ENCODE data around the gene ABCF2. TPM values are rescaled to one million over a fixed set of nuclear protein-coding genes. Genes with fewer than 3 reads are reported as not detected.
A peak's percentile ranks its signal among the peaks of the same experiment; 100 is the strongest.

Gene ABCF2
- total RNA-seq, 1 experiment from 2014 or later, result 55.5 TPM

DNA sequence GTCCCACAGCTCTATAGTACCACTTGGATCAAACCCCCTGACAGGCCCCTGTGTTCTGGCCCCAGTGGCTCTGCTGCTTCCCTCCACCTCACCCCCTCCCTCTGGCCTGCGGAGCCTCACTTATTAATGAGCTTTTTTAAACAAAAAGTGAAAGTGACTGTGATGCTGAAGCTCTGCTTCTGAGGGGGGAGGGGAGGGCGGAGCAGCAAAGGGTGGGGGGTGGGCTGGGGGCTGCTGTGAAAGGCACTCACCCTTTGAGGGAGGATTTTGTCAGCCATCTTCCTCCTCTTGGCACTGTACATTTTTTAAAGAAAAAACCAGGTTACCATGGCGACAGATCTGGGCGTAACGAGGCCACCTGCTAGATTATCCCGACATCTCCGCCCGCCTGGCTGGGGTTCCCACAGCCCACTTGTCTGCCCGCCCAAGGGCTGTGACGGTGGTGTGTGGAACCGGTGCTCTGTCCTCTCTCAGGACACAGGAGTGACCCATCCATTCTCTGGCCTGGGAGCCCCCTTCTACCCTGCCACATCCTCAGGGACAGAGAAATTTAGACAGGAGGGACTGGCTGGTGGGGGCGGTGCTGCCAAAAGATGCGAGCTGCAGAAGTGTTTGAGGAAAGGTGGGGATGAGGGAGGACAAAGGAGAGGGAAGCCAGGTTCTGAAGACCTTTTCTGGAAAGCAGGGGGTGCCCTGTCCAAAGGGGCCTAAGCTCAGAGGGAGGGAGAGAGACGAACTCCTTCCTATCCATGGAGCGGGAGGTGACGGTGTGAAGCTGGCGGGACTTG lies 16.6 kb upstream of the ABCF2 start:
- BruUV-seq (replicated peaks), result no TSS peak
- Histone ChIP-seq H3K9me3 (ENCODE audit: low read length) (no peaks in the 10 kb centered on the region), H3K4me2 (ENCODE audit: low read length) (peak overlapping the region; percentile 31; the same call in 1 of the 2 replicates), H3K4me1 (ENCODE audit: insufficient read depth, low read length) (peaks cover 4% of the 10 kb centered on the region; the same call in 1 of the 2 replicates), H3K4me3 (ENCODE audit: low read length) (no peak overlapping the region), H2AFZ (ENCODE audit: low read length) (no peak overlapping the region), H3F3A (ENCODE audit: low read length, unreplicated experiment) (no peaks in the 10 kb centered on the region), H3K79me2 (ENCODE audit: low read length) (no peaks in the 10 kb centered on the region), H3K9me2 (replicated peaks; ENCODE audit: low read length) (no peaks in the 10 kb centered on the region), H3K9ac (ENCODE audit: low read length) (no peak overlapping the region), H3K36me3 (ENCODE audit: low read depth, low read length) (no peaks in the 10 kb centered on the region), H4K20me1 (ENCODE audit: low read length) (no peaks in the 10 kb centered on the region), H3K27ac (ENCODE audit: low read length) (no peak overlapping the region), H3K27me3 (ENCODE audit: low read length) (no peaks in the 10 kb centered on the region)
- TF ChIP-seq, protein P1, sequence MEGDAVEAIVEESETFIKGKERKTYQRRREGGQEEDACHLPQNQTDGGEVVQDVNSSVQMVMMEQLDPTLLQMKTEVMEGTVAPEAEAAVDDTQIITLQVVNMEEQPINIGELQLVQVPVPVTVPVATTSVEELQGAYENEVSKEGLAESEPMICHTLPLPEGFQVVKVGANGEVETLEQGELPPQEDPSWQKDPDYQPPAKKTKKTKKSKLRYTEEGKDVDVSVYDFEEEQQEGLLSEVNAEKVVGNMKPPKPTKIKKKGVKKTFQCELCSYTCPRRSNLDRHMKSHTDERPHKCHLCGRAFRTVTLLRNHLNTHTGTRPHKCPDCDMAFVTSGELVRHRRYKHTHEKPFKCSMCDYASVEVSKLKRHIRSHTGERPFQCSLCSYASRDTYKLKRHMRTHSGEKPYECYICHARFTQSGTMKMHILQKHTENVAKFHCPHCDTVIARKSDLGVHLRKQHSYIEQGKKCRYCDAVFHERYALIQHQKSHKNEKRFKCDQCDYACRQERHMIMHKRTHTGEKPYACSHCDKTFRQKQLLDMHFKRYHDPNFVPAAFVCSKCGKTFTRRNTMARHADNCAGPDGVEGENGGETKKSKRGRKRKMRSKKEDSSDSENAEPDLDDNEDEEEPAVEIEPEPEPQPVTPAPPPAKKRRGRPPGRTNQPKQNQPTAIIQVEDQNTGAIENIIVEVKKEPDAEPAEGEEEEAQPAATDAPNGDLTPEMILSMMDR (conservative IDR thresholded peaks at IDR 0.05; ENCODE audit: low read depth, low read length), result no peak
- TF ChIP-seq EZH2 (IDR thresholded peaks at IDR 0.05; ENCODE audit: low read length, unreplicated experiment) (no peak), EZH2phosphoT487 (IDR thresholded peaks at IDR 0.05; ENCODE audit: borderline replicate concordance, low read length) (no peak)
- DNase-seq (no peak), ATAC-seq (no peak)
- POLR2A ChIA-PET (ENCODE audit: unreplicated experiment), result no interaction called here
- intact Hi-C loops (cut with micrococcal nuclease), result no loop called here
- CTCF ChIA-PET, result interaction anchor here (0.6 to 0.8 kb wide), 3 partner anchors 15 to 67 kb away, joined by 4 to 10 read pairs (median 4); partner anchors contain the start of gene ABCF2

DNA sequence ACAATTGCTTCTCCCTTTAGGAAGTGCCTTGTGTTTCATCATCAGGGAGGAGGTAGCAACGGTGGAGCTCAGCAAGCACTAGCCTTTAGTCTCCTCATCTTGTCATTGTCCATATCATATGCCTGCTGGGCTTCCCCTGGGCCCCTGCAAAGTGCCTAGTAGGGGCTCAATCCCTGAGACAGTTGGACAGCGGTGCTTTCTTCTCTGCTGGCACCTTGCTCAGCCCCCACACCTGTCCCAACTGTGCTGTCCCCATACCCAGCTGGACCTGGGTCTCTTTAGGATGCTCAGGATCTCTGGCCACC lies 16.0 kb upstream of the ABCF2 start:
- TF ChIP-seq EZH2phosphoT487 (IDR thresholded peaks at IDR 0.05; ENCODE audit: borderline replicate concordance, low read length) (no peak), EZH2 (IDR thresholded peaks at IDR 0.05; ENCODE audit: low read length, unreplicated experiment) (no peak)
- TF ChIP-seq, protein P1 (conservative IDR thresholded peaks at IDR 0.05; ENCODE audit: low read depth, low read length), result no peak
- H4K20me1 ChIP-seq (ENCODE audit: low read length), result no peaks in the 10 kb centered on the region
- H3K9ac ChIP-seq (ENCODE audit: low read length), result no peak overlapping the region
- H3K4me2 ChIP-seq (ENCODE audit: low read length), result peak overlapping the region; percentile 31; the same call in 1 of the 2 replicates
- H3K79me2 ChIP-seq (ENCODE audit: low read length), result no peaks in the 10 kb centered on the region
- H3K9me2 ChIP-seq (replicated peaks; ENCODE audit: low read length), result no peaks in the 10 kb centered on the region
- H3K27me3 ChIP-seq (ENCODE audit: low read length), result no peaks in the 10 kb centered on the region
- H3K27ac ChIP-seq (ENCODE audit: low read length), result no peak overlapping the region
- no TSS peak for BruUV-seq (replicated peaks)
- no peaks in the 10 kb centered on the region for H3F3A ChIP-seq (ENCODE audit: low read length, unreplicated experiment)
- no peak overlapping the region for H3K4me3 ChIP-seq (ENCODE audit: low read length)
- DNase-seq (no peak), ATAC-seq (no peak; the same call in 1 of the 2 replicates)
- CTCF ChIA-PET, result interaction anchor here (0.6 kb wide), 1 partner anchor 16 kb away, joined by 3 read pairs; the partner anchor contains the start of gene ABCF2
- POLR2A ChIA-PET (ENCODE audit: unreplicated experiment), result no interaction called here
- no peaks in the 10 kb centered on the region for H3K36me3 ChIP-seq (ENCODE audit: low read depth, low read length)
- H3K4me1 ChIP-seq (ENCODE audit: insufficient read depth, low read length), result peaks cover 4% of the 10 kb centered on the region; the same call in 1 of the 2 replicates
- H2AFZ ChIP-seq (ENCODE audit: low read length), result no peak overlapping the region
- intact Hi-C loops (cut with micrococcal nuclease), result no loop called here
- no peaks in the 10 kb centered on the region for H3K9me3 ChIP-seq (ENCODE audit: low read length)

Data from PC-3 (cell line).